GM19395 (cell line): ENCODE data around the gene TMC4.
"Not testable (repeated sequence)": the region's sequence is repeated elsewhere in the genome, so short reads cannot be mapped to it uniquely, and the experiment has no call there.

Source experiments
- ATAC-seq: cut with Tn5 transposase; IDR thresholded peaks from one replicate; pipeline ENCODE4 v1.9.1; 2021; ENCODE audit warnings: mild to moderate bottlenecking, moderate library complexity; ENCODE audit not compliant: unreplicated experiment

Gene TMC4

GRCh38 chr19:54172471-54173358 is at the start of gene TMC4:
Gene TMC4, minus strand, starts transcription at chr19:54173160. Its CDS starts 43 bp downstream, at chr19:54173117.
- ATAC-seq, result no peak

- ATAC-seq, result not testable (repeated sequence)
Observed at GRCh38 chr19:54221947-54222346, 49.0 kb upstream of the TMC4 start.

- ATAC-seq, result not testable (repeated sequence)
Observed at GRCh38 chr19:54219702-54220101, 46.7 kb upstream of the TMC4 start.

GRCh38 chr19:54218960-54219661 is 46.2 kb upstream of the TMC4 start:
- ATAC-seq, result no peak

GRCh38 chr19:54218259-54218658 is 45.3 kb upstream of the TMC4 start:
- no peak for ATAC-seq

- not testable (repeated sequence) for ATAC-seq
Observed at GRCh38 chr19:54217517-54218247, 44.7 kb upstream of the TMC4 start.

- ATAC-seq, result no peak
Observed at GRCh38 chr19:54216869-54217268, 43.9 kb upstream of the TMC4 start.

- not testable (repeated sequence) for ATAC-seq
Observed at GRCh38 chr19:54214734-54215133, 41.8 kb upstream of the TMC4 start.

GRCh38 chr19:54214217-54214616 is 41.3 kb upstream of the TMC4 start:
- ATAC-seq, result not testable (repeated sequence)

- ATAC-seq, result no peak
Observed at GRCh38 chr19:54211235-54211634, 38.3 kb upstream of the TMC4 start.

GRCh38 chr19:54209811-54210494 is 37.0 kb upstream of the TMC4 start:
- no peak for ATAC-seq

GRCh38 chr19:54209058-54209810 is 36.3 kb upstream of the TMC4 start:
- ATAC-seq, result no peak

GRCh38 chr19:54208784-54209057 is 35.8 kb upstream of the TMC4 start:
- ATAC-seq, result no peak

- peak; percentile 59 for ATAC-seq
Observed at GRCh38 chr19:54207983-54208783, 35.2 kb upstream of the TMC4 start.

GRCh38 chr19:54207676-54207982 is 34.7 kb upstream of the TMC4 start:
- no peak for ATAC-seq

GRCh38 chr19:54207193-54207592 is 34.2 kb upstream of the TMC4 start:
- not testable (repeated sequence) for ATAC-seq

- ATAC-seq, result no peak
Observed at GRCh38 chr19:54206831-54207177, 33.8 kb upstream of the TMC4 start.

- ATAC-seq, result no peak
Observed at GRCh38 chr19:54206030-54206830, 33.3 kb upstream of the TMC4 start.
